SK-N-SH treated with all-trans-retinoic acid at 6 μM for 48 hours (cell line): ENCODE measurements around the gene ACBD4.
A peak's percentile ranks its signal among the peaks of the same experiment; 100 is the strongest.

Source experiments
- ARNTL ChIP-seq: fragments of 450-650 bp; formaldehyde crosslinking; IDR thresholded peaks from 2 replicates; pipeline ENCODE4 v1.5.0; 2020; ENCODE audit warnings: low read depth, mild to moderate bottlenecking, moderate library complexity, borderline replicate concordance
- ESRRG ChIP-seq: fragments of 250-450 bp; sonication (Bioruptor Pico); IDR thresholded peaks from 2 replicates; pipeline ENCODE4 v1.6.1; 2021; ENCODE audit warnings: mild to moderate bottlenecking
- RARB ChIP-seq: fragments of 250-450 bp; sonication (Bioruptor Pico); IDR thresholded peaks from 2 replicates; pipeline ENCODE4 v1.8.0; 2021; ENCODE audit warnings: mild to moderate bottlenecking, moderate library complexity
- TCF4 ChIP-seq: fragments of 250-450 bp; sonication (Bioruptor Pico); IDR thresholded peaks from 2 replicates; pipeline ENCODE4 v1.8.0; 2021; ENCODE audit warnings: mild to moderate bottlenecking, moderate library complexity, borderline replicate concordance
- ZFP30 ChIP-seq: fragments of 450-650 bp; formaldehyde crosslinking; IDR thresholded peaks from 2 replicates; pipeline ENCODE4 v1.5.0; 2022; ENCODE audit warnings: mild to moderate bottlenecking, moderate library complexity
- ZNF8 ChIP-seq: fragments of 450-650 bp; formaldehyde crosslinking; IDR thresholded peaks from 2 replicates; pipeline ENCODE4 v1.5.0; 2020; ENCODE audit warnings: mild to moderate bottlenecking, moderate library complexity
- TF ChIP-seq, protein P1 (sequence below): fragments of 250-450 bp; sonication (Bioruptor Pico); IDR thresholded peaks from 2 replicates; pipeline ENCODE4 v1.8.0; 2021; ENCODE audit warnings: low read depth, mild to moderate bottlenecking, moderate library complexity, borderline replicate concordance
- TF ChIP-seq, protein P2 (sequence below): fragments of 250-450 bp; sonication (Bioruptor Pico); IDR thresholded peaks from 2 replicates; pipeline ENCODE4 v1.8.0; 2020; ENCODE audit warnings: mild to moderate bottlenecking, moderate library complexity, borderline replicate concordance
- TF ChIP-seq, protein P3 (sequence below): fragments of 250-450 bp; sonication (Bioruptor Pico); IDR thresholded peaks from 2 replicates; pipeline ENCODE4 v1.5.1; 2021; ENCODE audit warnings: mild to moderate bottlenecking, moderate library complexity

DNA sequence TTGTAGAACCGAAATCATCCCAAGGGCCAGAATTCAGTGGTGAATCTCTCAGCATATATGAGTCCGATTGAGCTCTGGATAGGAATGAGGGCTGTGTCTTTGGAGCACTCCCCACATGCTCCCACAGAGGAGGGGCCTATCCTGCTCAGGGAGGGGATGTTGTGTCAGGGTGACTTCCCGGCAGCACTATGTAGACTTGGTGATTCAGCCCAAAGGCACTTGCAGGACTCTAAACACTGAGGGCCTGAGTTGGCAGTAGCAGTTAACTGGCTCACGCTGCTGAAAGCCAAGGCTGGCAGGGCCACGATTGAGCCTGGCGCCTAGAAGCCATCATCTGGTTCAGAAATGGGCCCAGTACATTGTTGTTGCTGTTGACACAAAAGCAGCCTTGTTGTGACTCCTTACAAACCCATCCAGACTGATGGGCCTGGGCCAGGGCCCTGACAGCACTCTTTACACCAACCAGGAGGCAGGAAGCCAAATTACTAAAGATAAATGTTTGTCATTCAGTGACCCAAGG lies 42.5 kb upstream of the ACBD4 start:
- TF ChIP-seq TCF4 (CRISPR knock-in tag) (no peak), RARB (no peak), ZNF8 (no peak), ZFP30 (no peak), ARNTL (no peak), ESRRG (CRISPR knock-in tag) (no peak)
- TF ChIP-seq, protein P1, sequence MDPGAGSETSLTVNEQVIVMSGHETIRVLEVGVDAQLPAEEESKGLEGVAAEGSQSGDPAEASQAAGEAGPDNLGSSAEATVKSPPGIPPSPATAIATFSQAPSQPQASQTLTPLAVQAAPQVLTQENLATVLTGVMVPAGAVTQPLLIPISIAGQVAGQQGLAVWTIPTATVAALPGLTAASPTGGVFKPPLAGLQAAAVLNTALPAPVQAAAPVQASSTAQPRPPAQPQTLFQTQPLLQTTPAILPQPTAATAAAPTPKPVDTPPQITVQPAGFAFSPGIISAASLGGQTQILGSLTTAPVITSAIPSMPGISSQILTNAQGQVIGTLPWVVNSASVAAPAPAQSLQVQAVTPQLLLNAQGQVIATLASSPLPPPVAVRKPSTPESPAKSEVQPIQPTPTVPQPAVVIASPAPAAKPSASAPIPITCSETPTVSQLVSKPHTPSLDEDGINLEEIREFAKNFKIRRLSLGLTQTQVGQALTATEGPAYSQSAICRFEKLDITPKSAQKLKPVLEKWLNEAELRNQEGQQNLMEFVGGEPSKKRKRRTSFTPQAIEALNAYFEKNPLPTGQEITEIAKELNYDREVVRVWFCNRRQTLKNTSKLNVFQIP (CRISPR knock-in tag) = no peak
- TF ChIP-seq, protein P2, sequence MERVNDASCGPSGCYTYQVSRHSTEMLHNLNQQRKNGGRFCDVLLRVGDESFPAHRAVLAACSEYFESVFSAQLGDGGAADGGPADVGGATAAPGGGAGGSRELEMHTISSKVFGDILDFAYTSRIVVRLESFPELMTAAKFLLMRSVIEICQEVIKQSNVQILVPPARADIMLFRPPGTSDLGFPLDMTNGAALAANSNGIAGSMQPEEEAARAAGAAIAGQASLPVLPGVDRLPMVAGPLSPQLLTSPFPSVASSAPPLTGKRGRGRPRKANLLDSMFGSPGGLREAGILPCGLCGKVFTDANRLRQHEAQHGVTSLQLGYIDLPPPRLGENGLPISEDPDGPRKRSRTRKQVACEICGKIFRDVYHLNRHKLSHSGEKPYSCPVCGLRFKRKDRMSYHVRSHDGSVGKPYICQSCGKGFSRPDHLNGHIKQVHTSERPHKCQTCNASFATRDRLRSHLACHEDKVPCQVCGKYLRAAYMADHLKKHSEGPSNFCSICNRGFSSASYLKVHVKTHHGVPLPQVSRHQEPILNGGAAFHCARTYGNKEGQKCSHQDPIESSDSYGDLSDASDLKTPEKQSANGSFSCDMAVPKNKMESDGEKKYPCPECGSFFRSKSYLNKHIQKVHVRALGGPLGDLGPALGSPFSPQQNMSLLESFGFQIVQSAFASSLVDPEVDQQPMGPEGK (CRISPR knock-in tag) = peak; percentile 28; the same call in 1 of the 2 replicates
- TF ChIP-seq, protein P3, sequence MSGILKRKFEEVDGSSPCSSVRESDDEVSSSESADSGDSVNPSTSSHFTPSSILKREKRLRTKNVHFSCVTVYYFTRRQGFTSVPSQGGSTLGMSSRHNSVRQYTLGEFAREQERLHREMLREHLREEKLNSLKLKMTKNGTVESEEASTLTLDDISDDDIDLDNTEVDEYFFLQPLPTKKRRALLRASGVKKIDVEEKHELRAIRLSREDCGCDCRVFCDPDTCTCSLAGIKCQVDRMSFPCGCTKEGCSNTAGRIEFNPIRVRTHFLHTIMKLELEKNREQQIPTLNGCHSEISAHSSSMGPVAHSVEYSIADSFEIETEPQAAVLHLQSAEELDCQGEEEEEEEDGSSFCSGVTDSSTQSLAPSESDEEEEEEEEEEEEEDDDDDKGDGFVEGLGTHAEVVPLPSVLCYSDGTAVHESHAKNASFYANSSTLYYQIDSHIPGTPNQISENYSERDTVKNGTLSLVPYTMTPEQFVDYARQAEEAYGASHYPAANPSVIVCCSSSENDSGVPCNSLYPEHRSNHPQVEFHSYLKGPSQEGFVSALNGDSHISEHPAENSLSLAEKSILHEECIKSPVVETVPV = no peak
